HG03045 (cell line): ENCODE measurements around the gene ABHD5.
"Not testable (repeated sequence)": the region's sequence is repeated elsewhere in the genome, so short reads cannot be mapped to it uniquely, and the experiment has no call there.

ENCODE experiments used
- ATAC-seq: cut with Tn5 transposase; IDR thresholded peaks from one replicate; pipeline ENCODE4 v1.9.1; 2021; ENCODE audit warnings: mild to moderate bottlenecking, moderate library complexity; ENCODE audit not compliant: unreplicated experiment

ABHD5 gene

GRCh38 chr3:43690400-43691119 is at the start of gene ABHD5:
TSS of gene ABHD5 (plus strand) at chr3:43690938. CDS start at chr3:43690993, 55 bp downstream.
- peak; percentile 89 for ATAC-seq

DNA sequence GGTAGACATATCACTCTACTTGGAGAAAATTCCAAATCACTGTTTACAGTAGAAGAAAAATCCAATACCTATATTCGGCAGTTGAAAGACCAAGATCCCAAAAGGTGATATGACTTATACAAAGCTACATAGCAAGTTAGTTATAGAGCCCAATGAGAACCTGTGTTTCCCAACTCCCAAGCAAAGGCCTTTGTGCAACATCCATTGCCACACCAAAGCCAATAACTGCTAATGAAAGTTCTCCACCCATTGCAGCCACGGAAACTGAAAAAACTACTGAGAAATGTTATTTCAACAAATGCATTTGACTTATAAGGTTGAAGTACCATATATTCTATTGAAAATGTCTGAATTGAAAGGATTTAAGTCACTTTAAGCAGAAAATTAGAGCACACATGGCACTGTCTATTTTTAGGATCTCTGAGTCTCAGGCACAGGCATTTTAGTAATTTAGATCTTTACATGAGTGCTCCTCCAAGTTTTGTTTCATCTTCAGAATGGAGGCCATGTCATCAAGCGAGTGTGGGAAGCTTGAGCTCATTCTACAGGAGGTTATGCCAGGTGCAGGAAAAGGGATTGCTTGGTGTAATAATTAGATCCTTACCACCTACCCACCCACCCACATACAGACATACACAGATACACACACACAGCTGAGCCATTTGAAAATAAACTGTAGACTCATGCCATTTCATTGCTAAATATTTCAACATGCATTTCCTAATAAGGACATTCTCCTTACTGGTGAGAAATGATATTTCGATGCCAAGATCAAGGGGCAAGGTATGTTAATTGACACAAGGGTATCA is 49.2 kb upstream of the ABHD5 start:
- ATAC-seq: no peak

DNA sequence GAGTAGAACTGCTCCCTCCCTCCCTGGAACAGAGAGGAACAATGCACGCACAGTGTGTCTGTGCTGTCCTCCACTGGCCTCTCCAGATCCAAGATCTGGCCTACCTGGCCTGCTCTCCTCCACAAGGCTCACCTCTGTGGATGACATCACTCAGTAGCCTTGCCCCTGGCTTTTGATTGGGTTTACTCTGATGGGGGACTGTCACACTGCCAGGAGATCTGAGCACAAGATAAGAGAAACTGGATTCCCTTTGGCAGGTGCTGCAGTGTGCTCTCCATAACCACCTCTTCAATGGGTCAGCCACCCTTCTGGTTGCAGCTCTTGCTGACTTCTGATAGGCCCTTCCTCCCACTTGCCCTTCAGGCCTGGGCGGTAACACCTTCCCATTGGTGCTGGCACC is 46.3 kb upstream of the ABHD5 start:
- no peak for ATAC-seq

DNA sequence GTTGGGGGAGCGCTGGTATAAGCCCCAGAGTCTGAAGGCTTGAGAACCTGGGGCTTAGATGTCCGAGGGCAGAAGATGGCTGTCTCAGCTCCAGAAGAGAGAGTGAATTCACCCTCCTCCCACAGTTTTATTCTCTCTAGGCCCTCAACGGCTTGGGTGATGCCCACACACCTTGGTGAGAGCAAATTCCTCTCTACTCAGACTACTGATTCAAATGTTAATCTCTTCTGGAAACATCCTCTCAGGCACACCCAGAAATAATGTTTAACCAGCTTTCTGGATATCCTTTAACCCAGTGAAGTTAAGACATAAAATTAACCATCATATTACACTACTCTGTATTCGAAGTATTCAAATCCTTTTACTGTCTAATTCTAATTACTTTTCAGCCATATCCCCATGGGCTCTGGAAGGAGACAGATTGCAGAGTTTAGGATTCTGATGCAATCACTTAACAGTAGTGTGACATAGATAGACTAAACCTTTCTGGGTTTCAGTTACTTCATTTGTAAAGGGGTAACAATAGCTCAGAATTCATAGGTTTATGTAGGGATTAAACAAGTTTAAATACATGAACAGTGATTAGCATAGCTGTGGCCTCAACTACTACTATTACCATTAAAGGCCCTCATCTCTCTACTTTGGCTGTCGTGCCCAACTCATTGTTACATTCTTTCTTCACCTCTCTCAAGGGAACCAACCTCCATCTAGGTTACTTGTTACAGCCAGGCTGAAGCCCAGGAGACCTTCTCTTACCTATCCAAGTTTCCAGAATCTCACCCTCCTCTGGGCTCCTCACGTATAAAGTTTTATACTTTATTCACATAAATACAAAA is 43.2 kb upstream of the ABHD5 start:
- no peak for ATAC-seq

GRCh38 chr3:43648957-43649356 is 41.8 kb upstream of the ABHD5 start:
- ATAC-seq: no peak

- no peak for ATAC-seq
These were observed 41.3 kb upstream of the ABHD5 start for GRCh38 chr3:43649365-43649968.

GRCh38 chr3:43650345-43650744 is 40.4 kb upstream of the ABHD5 start:
- no peak for ATAC-seq

DNA sequence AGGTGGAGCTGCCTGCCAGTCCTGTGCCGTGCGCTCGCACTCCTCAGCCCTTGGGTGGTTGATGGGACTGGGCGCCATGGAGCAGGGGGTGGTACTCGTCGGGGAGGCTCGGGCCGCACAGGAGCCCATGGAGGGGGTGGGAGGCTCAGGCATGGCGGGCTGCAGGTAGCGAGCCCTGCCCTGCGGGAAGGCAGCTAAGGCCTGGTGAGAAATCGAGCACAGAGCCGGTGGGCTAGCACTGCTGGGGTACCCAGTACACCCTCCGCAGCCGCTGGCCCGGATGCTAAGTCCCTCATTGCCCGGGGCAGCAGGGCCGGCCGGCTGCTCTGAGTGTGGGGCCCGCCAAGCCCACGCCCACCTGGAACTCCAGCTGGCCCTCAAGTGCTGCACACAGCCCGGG is 34.3 kb upstream of the ABHD5 start:
- not testable (repeated sequence) for ATAC-seq

DNA sequence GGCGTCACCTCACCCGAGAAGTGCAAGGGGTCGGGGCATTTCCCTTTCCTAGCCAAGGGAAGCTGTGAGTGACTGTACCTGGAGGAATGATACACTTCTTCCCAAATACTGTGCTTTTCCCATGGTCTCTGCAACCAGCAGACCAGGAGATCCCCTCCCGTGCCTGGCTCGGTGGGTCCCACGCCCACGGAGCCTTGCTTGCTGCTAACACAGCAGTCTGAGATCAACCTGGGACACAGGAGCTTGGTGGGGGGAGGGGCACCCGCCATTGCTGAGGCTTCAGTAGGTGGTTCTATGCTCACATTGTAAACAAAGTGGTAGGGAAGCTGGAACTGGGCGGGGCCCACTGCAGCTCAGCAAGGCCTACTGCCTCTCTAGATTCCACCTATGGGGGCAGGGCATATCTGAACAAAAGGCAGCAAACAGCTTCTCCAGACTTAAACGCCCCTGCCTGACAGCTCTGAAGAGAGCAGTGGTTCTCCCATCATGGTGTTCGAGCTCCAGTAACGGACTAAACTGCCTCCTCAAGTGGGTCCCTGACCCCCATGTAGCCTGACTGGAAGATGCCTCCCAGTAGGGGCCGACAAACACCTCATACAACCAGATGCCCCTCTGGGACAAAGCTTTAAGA is 31.4 kb upstream of the ABHD5 start:
- ATAC-seq: no peak

DNA sequence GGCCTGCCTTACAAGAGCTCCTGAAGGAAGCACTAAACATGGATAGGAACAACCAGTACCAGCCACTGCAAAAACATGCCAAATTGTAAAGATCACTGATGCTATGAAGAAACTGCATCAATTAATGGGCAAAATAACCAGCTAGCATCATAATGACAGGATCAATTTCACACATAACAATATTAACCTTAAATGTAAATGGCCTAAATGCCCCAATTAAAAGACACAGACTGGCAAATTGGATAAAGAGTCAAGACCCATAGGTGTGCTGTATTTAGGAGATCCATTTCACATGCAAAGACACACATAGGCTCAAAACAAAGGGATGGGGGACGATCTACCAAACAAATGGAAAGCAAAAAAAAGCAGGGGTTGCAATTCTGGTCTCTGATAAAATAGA is 29.4 kb upstream of the ABHD5 start:
- ATAC-seq: not testable (repeated sequence)

DNA sequence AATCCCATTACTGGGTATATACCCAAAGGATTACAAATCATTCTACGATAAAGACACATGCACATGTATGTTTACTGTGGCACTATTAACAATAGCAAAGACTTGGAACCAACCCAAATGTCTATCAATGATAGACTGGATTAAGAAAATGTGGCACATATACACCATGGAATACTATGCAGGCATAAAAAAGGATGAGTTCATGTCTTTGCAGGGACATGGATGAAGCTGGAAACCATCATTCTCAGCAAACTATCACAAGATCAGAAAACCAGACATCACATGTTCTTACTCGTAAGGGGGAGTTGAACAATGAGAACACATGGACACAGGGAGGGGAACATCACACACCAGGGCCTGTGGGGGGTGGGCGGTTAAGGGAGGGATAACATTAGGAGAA is 25.7 kb upstream of the ABHD5 start:
- ATAC-seq: not testable (repeated sequence)

DNA sequence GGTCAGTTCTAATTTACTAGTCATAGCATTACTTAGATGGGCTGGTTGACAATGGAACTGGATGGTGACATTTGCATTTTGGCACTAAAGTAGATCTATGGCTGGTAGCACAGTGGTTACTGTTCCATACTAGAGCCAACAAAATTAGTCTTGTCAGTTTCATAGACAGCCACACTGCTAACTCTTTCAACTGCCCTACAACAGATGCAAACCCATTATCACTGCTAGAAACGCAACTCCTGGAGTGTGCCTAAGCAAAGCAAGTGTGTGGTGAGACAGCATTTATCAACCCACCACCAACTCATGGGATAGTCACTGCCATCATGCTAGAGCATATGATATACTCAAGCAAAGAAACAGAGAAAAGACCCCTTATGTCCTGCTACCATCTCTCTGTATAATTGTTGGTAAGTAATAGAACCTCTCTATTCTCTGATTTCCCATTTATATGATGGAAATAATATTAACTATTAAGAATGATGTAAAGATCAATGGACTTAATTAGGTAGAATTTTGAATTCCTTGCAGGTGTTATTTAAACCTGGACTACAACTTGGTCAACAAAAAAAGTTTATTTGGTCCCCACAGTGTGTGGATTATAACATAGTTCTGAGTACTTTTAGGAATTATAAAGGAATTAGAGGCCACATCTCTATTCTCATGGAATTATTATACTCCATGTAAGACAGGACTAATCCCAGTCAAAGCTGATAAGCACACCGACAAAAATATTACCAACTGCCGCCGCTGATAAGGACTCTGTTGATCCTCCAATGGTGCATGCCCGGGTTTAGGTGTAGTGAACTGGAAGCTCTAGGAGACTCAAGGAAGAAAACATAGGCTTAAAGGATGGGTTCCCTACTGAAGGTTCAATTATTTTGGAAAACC is 19.9 kb upstream of the ABHD5 start:
- no peak for ATAC-seq

DNA sequence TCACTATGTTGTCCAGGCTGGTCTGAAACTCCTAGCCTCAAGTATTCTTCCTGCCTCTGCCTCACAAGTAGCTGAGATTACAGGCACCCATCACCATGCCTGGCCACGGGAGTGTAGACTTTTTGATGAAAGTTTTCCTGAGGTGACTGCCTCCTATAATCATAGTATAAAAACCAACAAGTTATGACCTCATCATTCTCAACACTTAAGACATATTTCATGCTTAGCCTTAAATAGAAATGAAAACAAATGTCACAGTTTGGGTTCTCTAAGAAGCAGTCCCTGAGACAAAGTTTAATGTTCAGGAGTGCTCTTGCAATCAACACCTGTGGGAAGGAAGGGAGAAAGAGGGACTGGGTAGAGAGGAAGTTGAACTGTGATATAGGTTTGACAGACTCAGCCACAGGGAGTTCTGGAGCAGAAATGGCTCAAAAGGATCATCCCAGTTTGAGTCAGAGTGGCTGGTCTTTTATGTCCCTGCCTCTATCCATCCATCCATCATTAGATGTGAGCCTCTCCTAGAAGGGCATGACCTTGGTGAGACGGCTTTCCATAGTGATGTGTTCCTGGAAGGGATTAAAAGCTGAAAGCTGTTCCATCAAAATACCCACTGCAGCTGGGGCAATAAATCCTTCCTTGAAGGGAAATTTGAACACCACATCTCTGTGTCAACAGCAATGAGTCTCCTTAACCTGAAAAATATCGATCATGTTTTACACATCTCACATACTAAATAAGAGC is 16.2 kb upstream of the ABHD5 start:
- no peak for ATAC-seq

GRCh38 chr3:43675593-43675992 is 15.1 kb upstream of the ABHD5 start:
- ATAC-seq: no peak

- no peak for ATAC-seq
These were observed 14.3 kb upstream of the ABHD5 start for GRCh38 chr3:43676441-43676840.

- ATAC-seq: not testable (repeated sequence)
These were observed 12.4 kb upstream of the ABHD5 start for GRCh38 chr3:43678375-43678774.

DNA sequence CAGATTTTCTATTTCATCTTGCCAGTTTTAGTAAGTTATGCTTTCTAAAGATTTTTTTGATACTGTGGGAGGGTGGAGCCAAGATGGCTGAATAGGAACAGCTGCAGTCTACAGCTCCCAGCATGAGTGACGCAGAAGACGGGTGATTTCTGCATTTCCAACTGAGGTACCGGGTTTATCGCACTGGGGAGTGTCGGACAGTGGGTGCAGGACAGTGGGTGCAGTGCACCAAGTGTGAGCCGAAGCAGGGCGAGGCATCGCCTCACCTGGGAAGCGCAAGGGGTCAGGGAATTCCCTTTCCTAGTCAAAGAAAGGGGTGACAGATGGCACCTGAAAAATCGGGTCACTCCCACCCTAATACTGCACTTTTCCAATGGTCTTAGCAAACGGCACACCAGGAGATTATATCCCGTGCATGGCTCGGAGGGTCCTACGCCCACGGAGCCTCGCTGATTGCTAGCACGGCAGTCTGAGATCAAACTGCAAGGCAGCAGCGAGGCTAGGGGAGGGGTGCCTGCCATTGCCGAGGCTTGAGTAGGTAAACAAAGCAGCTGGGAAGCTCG is 11.8 kb upstream of the ABHD5 start:
- ATAC-seq: not testable (repeated sequence)

GRCh38 chr3:43680857-43681256 is 9.9 kb upstream of the ABHD5 start:
- not testable (repeated sequence) for ATAC-seq
